Measurements from ENCODE around the gene FOXK1. TPM values are rescaled to one million over a fixed set of nuclear protein-coding genes. Genes with fewer than 3 reads are reported as not detected.

The FOXK1 gene
- total and polyA plus RNA-seq, 2 of the 13 experiments (the other 11 are each of a cell fraction or from before 2014, with no cell fraction given): 4.6 to 8.8 TPM

- TF ChIP-seq YEATS4 (CRISPR knock-in tag; IDR thresholded peaks at IDR 0.05; ENCODE audit: borderline replicate concordance) (no peak; the same call in 1 of the 2 replicates), ZFYVE20 (CRISPR knock-in tag; IDR thresholded peaks at IDR 0.05; ENCODE audit: borderline replicate concordance, low read depth) (0 out of 2 replicates have a peak, but pooled peaks have one; percentile 43), RXRA (CRISPR knock-in tag; IDR thresholded peaks at IDR 0.05) (no peak), ZNF768 (CRISPR knock-in tag; IDR thresholded peaks at IDR 0.05) (0 out of 2 replicates have a peak, but pooled peaks have one; percentile 22), ZNF317 (CRISPR knock-in tag; IDR thresholded peaks at IDR 0.05) (no peak), PRMT3 (CRISPR knock-in tag; IDR thresholded peaks at IDR 0.05; ENCODE audit: borderline replicate concordance, low read depth) (peak; percentile 60; the same call in 1 of the 2 replicates), ATF7-NPFF (CRISPR knock-in tag; IDR thresholded peaks at IDR 0.05; ENCODE audit: low read depth) (peak; percentile 49; the same call in 1 of the 2 replicates), CHD4 (IDR thresholded peaks at IDR 0.05; ENCODE audit: borderline replicate concordance, low read length) (no peak), ZNF496 (CRISPR knock-in tag; IDR thresholded peaks at IDR 0.05; ENCODE audit: insufficient replicate concordance) (no peak), KAT7 (CRISPR knock-in tag; IDR thresholded peaks at IDR 0.05; ENCODE audit: borderline replicate concordance) (no peak), SMAD9 (CRISPR knock-in tag; IDR thresholded peaks at IDR 0.05) (no peak), TAF1 (CRISPR knock-in tag; IDR thresholded peaks at IDR 0.05) (peak; percentile 34; the same call in 1 of the 2 replicates), ZNF501 (CRISPR knock-in tag; IDR thresholded peaks at IDR 0.05) (no peak), ZNF766 (CRISPR knock-in tag; IDR thresholded peaks at IDR 0.05; ENCODE audit: borderline replicate concordance) (peak; percentile 49; the same call in 1 of the 2 replicates), ZNF563 (CRISPR knock-in tag; IDR thresholded peaks at IDR 0.05) (peak; percentile 61; the same call in 1 of the 2 replicates), TCF12 (IDR thresholded peaks at IDR 0.05) (no peak), TCF12 (CRISPR knock-in tag; IDR thresholded peaks at IDR 0.05) (no peak), ZMAT3 (CRISPR knock-in tag; conservative IDR thresholded peaks at IDR 0.05) (no peak), ZNF883 (CRISPR knock-in tag; IDR thresholded peaks at IDR 0.05; ENCODE audit: not compliant biosample characterization) (no peak), ZNF652 (CRISPR knock-in tag; IDR thresholded peaks at IDR 0.05; ENCODE audit: borderline replicate concordance, low read depth) (no peak), ZNF776 (CRISPR knock-in tag; IDR thresholded peaks at IDR 0.05) (peak; percentile 39; the same call in 1 of the 2 replicates), ZC3H4 (CRISPR knock-in tag; IDR thresholded peaks at IDR 0.05; ENCODE audit: borderline replicate concordance) (no peak), SP4 (CRISPR knock-in tag; IDR thresholded peaks at IDR 0.05) (peak; percentile 75), NR0B2 (CRISPR knock-in tag; IDR thresholded peaks at IDR 0.05) (peak; percentile 66; the same call in 1 of the 2 replicates), ZKSCAN5 (CRISPR knock-in tag; IDR thresholded peaks at IDR 0.05) (no peak), ZNF12 (CRISPR knock-in tag; IDR thresholded peaks at IDR 0.05) (no peak)
- TF ChIP-seq, protein P1, sequence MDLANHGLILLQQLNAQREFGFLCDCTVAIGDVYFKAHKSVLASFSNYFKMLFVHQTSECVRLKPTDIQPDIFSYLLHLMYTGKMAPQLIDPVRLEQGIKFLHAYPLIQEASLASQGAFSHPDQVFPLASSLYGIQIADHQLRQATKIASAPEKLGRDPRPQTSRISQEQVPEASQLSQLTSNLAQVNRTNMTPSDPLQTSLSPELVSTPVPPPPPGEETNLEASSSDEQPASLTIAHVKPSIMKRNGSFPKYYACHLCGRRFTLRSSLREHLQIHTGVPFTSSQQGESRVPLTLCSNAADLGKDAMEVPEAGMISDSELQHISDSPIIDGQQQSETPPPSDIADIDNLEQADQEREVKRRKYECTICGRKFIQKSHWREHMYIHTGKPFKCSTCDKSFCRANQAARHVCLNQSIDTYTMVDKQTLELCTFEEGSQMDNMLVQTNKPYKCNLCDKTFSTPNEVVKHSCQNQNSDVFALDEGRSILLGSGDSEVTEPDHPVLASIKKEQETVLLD (CRISPR knock-in tag; IDR thresholded peaks at IDR 0.05; ENCODE audit: low read depth): peak; percentile 66; the same call in 1 of the 2 replicates
- TF ChIP-seq, protein P2, sequence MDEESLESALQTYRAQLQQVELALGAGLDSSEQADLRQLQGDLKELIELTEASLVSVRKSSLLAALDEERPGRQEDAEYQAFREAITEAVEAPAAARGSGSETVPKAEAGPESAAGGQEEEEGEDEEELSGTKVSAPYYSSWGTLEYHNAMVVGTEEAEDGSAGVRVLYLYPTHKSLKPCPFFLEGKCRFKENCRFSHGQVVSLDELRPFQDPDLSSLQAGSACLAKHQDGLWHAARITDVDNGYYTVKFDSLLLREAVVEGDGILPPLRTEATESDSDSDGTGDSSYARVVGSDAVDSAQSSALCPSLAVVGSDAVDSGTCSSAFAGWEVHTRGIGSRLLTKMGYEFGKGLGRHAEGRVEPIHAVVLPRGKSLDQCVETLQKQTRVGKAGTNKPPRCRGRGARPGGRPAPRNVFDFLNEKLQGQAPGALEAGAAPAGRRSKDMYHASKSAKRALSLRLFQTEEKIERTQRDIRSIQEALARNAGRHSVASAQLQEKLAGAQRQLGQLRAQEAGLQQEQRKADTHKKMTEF (CRISPR knock-in tag; IDR thresholded peaks at IDR 0.05): no peak
These were observed at the start of gene FOXK1 (continued) for GRCh38 chr7:4681886-4682620.

Data from HepG2 (cell line).